Astrocyte of the hippocampus (primary cell): ENCODE measurements around the gene CACNA2D3.

ENCODE experiments used
- DNase-seq: peaks from one replicate; pipeline ENCODE4 v3.0.0; 2011; ENCODE audit warnings: low read depth, low spot score

CACNA2D3 gene

GRCh38 chr3:54171509-54171908 is 49.2 kb downstream of the CACNA2D3 start:
- DNase-seq: peak; percentile 11

GRCh38 chr3:54171951-54172350 is 49.6 kb downstream of the CACNA2D3 start:
- no peak for DNase-seq

GRCh38 chr3:54173371-54173770 is 51.0 kb downstream of the CACNA2D3 start:
- DNase-seq: no peak

GRCh38 chr3:54176106-54176505 is 53.8 kb downstream of the CACNA2D3 start:
- DNase-seq: peak; percentile 11

- no peak for DNase-seq
These were observed 55.5 kb downstream of the CACNA2D3 start for GRCh38 chr3:54177816-54178215.

- DNase-seq: no peak
These were observed 56.0 kb downstream of the CACNA2D3 start for GRCh38 chr3:54178376-54178775.

- DNase-seq: no peak
These were observed 58.6 kb downstream of the CACNA2D3 start for GRCh38 chr3:54180921-54181320.

- DNase-seq: no peak
These were observed 59.9 kb downstream of the CACNA2D3 start for GRCh38 chr3:54182242-54182641.

GRCh38 chr3:54185740-54186139 is 63.4 kb downstream of the CACNA2D3 start:
- DNase-seq: no peak

- peak; percentile 87 for DNase-seq
These were observed 65.9 kb downstream of the CACNA2D3 start for GRCh38 chr3:54188176-54188791.

GRCh38 chr3:54191220-54191619 is 68.9 kb downstream of the CACNA2D3 start:
- DNase-seq: no peak

- DNase-seq: no peak
These were observed 69.7 kb downstream of the CACNA2D3 start for GRCh38 chr3:54192026-54192425.

- no peak for DNase-seq
These were observed 70.7 kb downstream of the CACNA2D3 start for GRCh38 chr3:54193093-54193492.

- no peak for DNase-seq
These were observed 74.1 kb downstream of the CACNA2D3 start for GRCh38 chr3:54196360-54196991.

- DNase-seq: no peak
These were observed 75.2 kb downstream of the CACNA2D3 start for GRCh38 chr3:54197509-54197908.

GRCh38 chr3:54198556-54198955 is 76.2 kb downstream of the CACNA2D3 start:
- no peak for DNase-seq

GRCh38 chr3:54202054-54202453 is 79.7 kb downstream of the CACNA2D3 start:
- no peak for DNase-seq

GRCh38 chr3:54202651-54203248 is 80.4 kb downstream of the CACNA2D3 start:
- DNase-seq: no peak

GRCh38 chr3:54206874-54207273 is 84.5 kb downstream of the CACNA2D3 start:
- no peak for DNase-seq

- no peak for DNase-seq
These were observed 88.7 kb downstream of the CACNA2D3 start for GRCh38 chr3:54211097-54211496.

GRCh38 chr3:54212723-54213122 is 90.4 kb downstream of the CACNA2D3 start:
- no peak for DNase-seq

GRCh38 chr3:54213907-54214306 is 91.6 kb downstream of the CACNA2D3 start:
- peak; percentile 12 for DNase-seq

- no peak for DNase-seq
These were observed 92.5 kb downstream of the CACNA2D3 start for GRCh38 chr3:54214845-54215244.
